Prostate gland (tissue), 2 donors: ENCODE measurements around the gene GNB1. TPM values are rescaled to one million over a fixed set of nuclear protein-coding genes. Genes with fewer than 3 reads are reported as not detected.
A peak's percentile ranks its signal among the peaks of the same experiment; 100 is the strongest.

Source experiments
- DNase-seq: peaks from one replicate; pipeline ENCODE4 v3.0.0-alpha.2; 2019; ENCODE audit warnings: low spot score
- H3K27ac ChIP-seq, 2 donors: fragments of 200-600 bp; sonication (generic); 2 replicates each; pipeline ENCODE4 v1.5.1; 2017 to 2019
- H3K27me3 ChIP-seq: fragments of 200-600 bp; sonication (generic); replicated peaks from 2 replicates; pipeline ENCODE4 v1.5.1; 2019; ENCODE audit not compliant: insufficient read depth
- H3K36me3 ChIP-seq, 2 donors: fragments of 200-600 bp; sonication (generic); 1 replicate in 1 of 2; 2 replicates in 1 of 2; pipeline versions ENCODE4 v1.5.1 to v1.8.1; 2017 to 2019
- H3K4me1 ChIP-seq: fragments of 200-600 bp; sonication (generic); replicated peaks from 2 replicates; pipeline ENCODE4 v1.5.1; 2019
- H3K4me3 ChIP-seq, 2 donors: fragments of 200-600 bp; sonication (generic); 2 replicates each; pipeline ENCODE4 v1.5.1; 2017 to 2019
- H3K9me3 ChIP-seq: fragments of 200-600 bp; sonication (generic); 2 replicates; pipeline ENCODE4 v1.5.1; 2017
- CTCF ChIP-seq, 4 experiments: fragments of 200-600 bp in 2 of 4; fragments of 450-650 bp in 2 of 4; sonication (generic) in 2 of 4; IDR thresholded peaks; 1 replicate in 3 of 4; 2 replicates in 1 of 4; pipeline ENCODE4 v1.5.1; 2016 to 2019; ENCODE audit warnings: antibody characterized with exemption in 4 of 4, mild to moderate bottlenecking in 2 of 4, moderate library complexity in 2 of 4
- POLR2A ChIP-seq: fragments of 450-650 bp; IDR thresholded peaks from one replicate; pipeline ENCODE4 v1.6.1; 2016; ENCODE audit warnings: antibody characterized with exemption, mild to moderate bottlenecking
- POLR2AphosphoS5 ChIP-seq: sonication (generic); formaldehyde crosslinking; IDR thresholded peaks from one replicate; pipeline ENCODE4 v1.6.1; 2017; ENCODE audit warnings: antibody characterized with exemption
- WGBS: methylation state at CpG from one replicate; pipeline ENCODE4 v1.1.5; 2018; 5-methylcytosine and 5-hydroxymethylcytosine counted together
- intact Hi-C: fragments of 100-400 bp; cut with DNase I; formaldehyde crosslinking; loops from one replicate; pipeline ENCODE4 v1.14.2; 2022
- total RNA-seq, 2 donors: library from RNA; depleted of rRNA; stranded (reverse); fragments of >200 nt; gene quantifications; one replicate each; pipeline ENCODE4 v1.1.0, GENCODE V29; 2016

The GNB1 gene
- total RNA-seq, 2 donors from 2014 or later = 163 to 233 TPM

- no peak overlapping the region for H3K4me3 ChIP-seq
- no peaks in the 10 kb centered on the region for H3K4me1 ChIP-seq
- H3K36me3 ChIP-seq = peaks cover 13 to 28% of the 10 kb centered on the region in 2 donors
- H3K9me3 ChIP-seq = no peaks in the 10 kb centered on the region
- no peaks in the 10 kb centered on the region for H3K27me3 ChIP-seq
- intact Hi-C loops = no loop called here
- WGBS = 79% methylated on average over 25 of the region's 25 CpGs
- DNase-seq = no peak
- no peak for TF ChIP-seq POLR2A
- TF ChIP-seq CTCF (IDR thresholded peaks at IDR 0.05) = peak in 3 of 4 experiments; percentile 17 to 33 (median 24)
- no peak for TF ChIP-seq POLR2AphosphoS5
- H3K27ac ChIP-seq = no peak overlapping the region
These were observed 102.0 kb downstream of the GNB1 start for GRCh38 chr1:1788646-1789431.

DNA sequence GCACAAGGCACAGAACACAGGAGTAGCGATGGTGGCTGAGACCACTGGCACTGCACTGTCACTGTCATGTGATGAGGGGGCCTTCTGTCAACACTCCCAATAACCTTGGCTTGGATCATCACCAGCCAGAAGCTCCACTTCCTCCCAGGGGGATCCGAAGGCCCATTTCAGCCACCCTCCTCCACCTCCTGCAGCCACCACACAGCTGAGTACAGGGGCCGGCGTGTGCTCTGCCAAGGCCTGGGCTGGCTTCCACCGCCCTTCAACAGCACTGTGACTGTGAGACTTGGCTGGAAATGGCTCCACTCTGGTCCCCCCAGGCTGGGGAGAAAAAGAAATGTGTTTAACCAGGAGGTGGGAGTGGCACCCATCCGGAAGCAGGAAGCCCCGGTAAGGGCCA lies 102.8 kb downstream of the GNB1 start:
- TF ChIP-seq POLR2A (no peak), POLR2AphosphoS5 (no peak), CTCF (IDR thresholded peaks at IDR 0.05) (no peak)
- Histone ChIP-seq H3K4me1 (no peaks in the 10 kb centered on the region), H3K36me3 (peaks cover 13 to 28% of the 10 kb centered on the region in 2 donors), H3K27ac (no peak overlapping the region), H3K4me3 (no peak overlapping the region), H3K9me3 (no peaks in the 10 kb centered on the region), H3K27me3 (no peaks in the 10 kb centered on the region)
- WGBS = 61% methylated on average over 7 of the region's 7 CpGs
- no peak for DNase-seq
- intact Hi-C loops = no loop called here

DNA sequence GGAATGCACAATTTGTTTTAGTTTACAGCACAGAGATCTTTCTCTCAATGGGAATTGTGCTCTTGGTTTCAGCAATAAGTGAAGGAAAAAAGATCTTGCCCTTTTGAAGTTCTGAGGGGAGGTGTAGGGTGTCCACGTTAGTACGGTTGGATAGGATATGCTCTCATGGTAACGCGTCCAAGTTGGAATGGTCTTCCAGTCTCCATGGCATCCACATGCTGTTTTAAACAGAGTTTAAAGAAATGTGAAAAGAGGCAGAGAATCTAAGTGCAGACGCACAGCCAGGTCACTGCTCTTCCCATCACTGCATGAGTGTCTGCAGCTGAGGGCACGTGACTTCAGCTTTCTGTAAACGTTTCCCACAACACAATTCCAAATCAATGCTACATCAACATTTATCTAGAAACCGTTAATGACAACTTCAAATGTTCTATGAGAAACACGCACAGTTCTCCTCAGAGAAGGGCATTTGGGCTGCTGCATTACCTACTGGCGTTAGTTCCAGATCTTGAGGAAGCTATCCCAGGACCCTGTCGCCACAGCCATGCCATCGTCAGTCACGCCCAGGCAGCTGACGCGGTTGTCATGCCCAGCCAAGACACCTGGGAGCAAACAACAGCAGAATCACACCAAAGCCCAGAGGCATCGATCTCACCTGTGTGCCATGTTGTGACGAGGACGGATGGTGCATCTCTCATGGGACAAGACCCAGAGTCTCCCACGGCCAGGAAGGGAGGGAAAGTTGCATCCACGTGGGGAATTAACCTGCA lies 103.9 kb downstream of the GNB1 start:
- TF ChIP-seq POLR2A (no peak), POLR2AphosphoS5 (no peak), CTCF (IDR thresholded peaks at IDR 0.05) (no peak)
- Histone ChIP-seq H3K4me3 (no peak overlapping the region), H3K27ac (no peak overlapping the region), H3K4me1 (peaks cover 6% of the 10 kb centered on the region), H3K36me3 (peaks cover 13 to 28% of the 10 kb centered on the region in 2 donors), H3K9me3 (no peaks in the 10 kb centered on the region), H3K27me3 (no peaks in the 10 kb centered on the region)
- DNase-seq = no peak
- intact Hi-C loops = no loop called here
- 80% methylated on average over 20 of the region's 20 CpGs for WGBS

- DNase-seq = no peak
- Histone ChIP-seq H3K4me1 (peaks cover 10% of the 10 kb centered on the region), H3K9me3 (no peaks in the 10 kb centered on the region), H3K27ac (no peak overlapping the region), H3K4me3 (no peak overlapping the region), H3K27me3 (no peaks in the 10 kb centered on the region), H3K36me3 (peaks cover 7 to 28% of the 10 kb centered on the region in 2 donors)
- intact Hi-C loops = no loop called here
- WGBS = 90% methylated on average over 10 of the region's 10 CpGs
- TF ChIP-seq POLR2AphosphoS5 (no peak), CTCF (IDR thresholded peaks at IDR 0.05) (no peak)
These were observed 105.2 kb downstream of the GNB1 start for GRCh38 chr1:1785666-1786065.
